WI38 (cell line): Measurements from ENCODE around the gene ADCK1.
"Not testable (repeated sequence)": the region's sequence is repeated elsewhere in the genome, so short reads cannot be mapped to it uniquely, and the experiment has no call there.

Experiments used
- H3K4me3 ChIP-seq: 2 replicates; pipeline ENCODE4 v1.5.1; 2011; ENCODE audit warnings: low read depth, mild to moderate bottlenecking, control low read depth, low read length
- TF ChIP-seq, protein P1 (sequence below): IDR thresholded peaks from 2 replicates; pipeline ENCODE4 v1.5.1; 2012; ENCODE audit warnings: low read depth, mild to moderate bottlenecking, control low read depth, low read length

The ADCK1 gene

DNA sequence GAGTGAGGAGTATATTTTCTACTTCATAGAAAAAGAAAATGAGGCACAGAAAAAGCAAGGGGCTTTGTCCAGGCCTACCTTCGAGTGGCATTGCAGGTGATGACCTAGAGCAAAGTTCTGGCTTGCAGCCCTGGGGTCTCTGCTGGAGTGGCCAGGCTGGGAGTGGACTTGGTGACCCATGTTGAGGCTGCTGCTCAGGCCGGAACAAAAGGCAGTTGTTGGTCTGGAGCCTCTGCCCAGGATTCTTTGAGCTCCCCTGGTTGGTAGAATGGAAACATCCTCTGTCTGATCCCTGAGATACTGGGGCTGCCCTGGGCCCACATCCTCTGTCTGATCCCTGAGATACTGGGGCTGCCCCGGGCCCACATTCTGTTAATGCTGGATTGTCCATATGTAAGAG is 86.1 kb downstream of the ADCK1 start:
- TF ChIP-seq, protein P1, sequence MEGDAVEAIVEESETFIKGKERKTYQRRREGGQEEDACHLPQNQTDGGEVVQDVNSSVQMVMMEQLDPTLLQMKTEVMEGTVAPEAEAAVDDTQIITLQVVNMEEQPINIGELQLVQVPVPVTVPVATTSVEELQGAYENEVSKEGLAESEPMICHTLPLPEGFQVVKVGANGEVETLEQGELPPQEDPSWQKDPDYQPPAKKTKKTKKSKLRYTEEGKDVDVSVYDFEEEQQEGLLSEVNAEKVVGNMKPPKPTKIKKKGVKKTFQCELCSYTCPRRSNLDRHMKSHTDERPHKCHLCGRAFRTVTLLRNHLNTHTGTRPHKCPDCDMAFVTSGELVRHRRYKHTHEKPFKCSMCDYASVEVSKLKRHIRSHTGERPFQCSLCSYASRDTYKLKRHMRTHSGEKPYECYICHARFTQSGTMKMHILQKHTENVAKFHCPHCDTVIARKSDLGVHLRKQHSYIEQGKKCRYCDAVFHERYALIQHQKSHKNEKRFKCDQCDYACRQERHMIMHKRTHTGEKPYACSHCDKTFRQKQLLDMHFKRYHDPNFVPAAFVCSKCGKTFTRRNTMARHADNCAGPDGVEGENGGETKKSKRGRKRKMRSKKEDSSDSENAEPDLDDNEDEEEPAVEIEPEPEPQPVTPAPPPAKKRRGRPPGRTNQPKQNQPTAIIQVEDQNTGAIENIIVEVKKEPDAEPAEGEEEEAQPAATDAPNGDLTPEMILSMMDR: no peak
- no peak overlapping the region for H3K4me3 ChIP-seq

- not testable (repeated sequence) for H3K4me3 ChIP-seq
Measured at GRCh38 chr14:77888903-77889302, 89.0 kb downstream of the ADCK1 start.

GRCh38 chr14:77889971-77890442 is 90.1 kb downstream of the ADCK1 start:
- H3K4me3 ChIP-seq: no peak overlapping the region
- TF ChIP-seq, protein P1: no peak

DNA sequence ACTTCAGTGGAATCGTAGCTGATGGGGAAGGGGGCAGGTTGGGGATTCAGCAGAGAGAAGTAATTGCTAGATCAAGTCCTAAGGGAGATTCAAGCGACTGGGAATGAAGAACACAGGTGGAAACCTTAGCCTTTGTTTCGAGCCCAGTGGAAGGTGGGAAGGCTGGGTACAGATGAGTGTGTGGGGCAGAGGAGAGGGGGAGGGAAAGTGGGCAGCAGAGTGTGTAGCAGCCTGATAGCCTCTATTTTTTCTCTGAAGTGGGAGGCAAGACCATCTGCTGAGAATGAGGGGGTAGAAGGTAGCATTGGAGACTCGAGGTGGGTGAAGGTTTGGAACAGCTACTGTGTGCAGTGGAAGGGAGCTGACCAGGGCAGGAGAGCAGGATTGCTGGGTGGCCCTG is 91.0 kb downstream of the ADCK1 start:
- H3K4me3 ChIP-seq: no peak overlapping the region
- TF ChIP-seq, protein P1: no peak

DNA sequence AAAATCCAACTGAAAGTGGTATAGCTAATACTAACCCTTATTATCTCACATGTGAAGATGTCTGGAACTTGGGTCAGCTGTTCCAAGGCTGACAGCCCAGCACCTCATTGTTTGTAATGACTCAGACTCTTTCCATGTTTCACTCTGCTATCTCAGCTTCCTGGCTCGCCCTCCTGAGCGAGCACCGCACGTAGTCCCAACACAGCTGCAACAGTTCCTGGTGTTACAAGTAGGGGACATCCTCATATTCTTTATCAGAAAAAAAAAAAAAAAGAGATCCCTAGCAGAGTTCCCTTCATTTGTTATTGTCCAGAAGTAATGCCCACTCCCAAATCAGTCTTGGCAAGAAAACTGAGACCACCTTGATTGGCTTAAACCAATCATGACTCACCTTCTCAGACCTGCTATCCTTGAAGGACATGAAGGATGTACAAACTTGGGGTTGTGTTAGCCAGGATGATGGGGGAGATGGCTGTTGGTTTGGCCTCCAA is 92.5 kb downstream of the ADCK1 start:
- no peak overlapping the region for H3K4me3 ChIP-seq
- TF ChIP-seq, protein P1: no peak

DNA sequence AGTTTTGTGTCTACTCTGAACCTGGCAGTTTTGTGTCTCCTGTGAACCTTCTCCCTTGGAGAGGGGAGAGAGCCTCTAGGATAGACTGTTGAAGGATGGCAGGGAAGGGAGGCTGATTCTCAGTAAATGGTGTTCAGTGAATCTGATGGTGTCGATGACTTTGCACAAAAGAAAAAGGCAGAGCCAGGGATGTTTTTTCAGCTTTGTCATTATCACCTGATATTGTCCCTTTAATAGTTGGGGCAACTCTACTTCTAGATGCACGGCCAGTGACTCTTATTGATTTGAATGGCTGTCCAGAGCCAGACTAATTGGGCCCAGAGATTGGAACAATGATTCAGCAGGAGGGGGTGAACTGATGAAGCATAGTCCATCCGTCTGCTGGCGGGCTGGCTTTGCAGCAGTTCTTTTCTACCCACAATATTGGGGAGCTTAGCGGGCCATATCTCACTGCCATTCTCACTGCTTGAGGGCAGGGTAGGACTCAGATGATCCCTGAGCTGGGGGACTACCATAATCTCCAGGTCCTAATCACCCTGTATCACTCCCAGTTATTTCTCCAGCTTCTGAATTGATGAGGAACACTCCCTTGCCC is 93.1 kb downstream of the ADCK1 start:
- no peak overlapping the region for H3K4me3 ChIP-seq
- TF ChIP-seq, protein P1: no peak

DNA sequence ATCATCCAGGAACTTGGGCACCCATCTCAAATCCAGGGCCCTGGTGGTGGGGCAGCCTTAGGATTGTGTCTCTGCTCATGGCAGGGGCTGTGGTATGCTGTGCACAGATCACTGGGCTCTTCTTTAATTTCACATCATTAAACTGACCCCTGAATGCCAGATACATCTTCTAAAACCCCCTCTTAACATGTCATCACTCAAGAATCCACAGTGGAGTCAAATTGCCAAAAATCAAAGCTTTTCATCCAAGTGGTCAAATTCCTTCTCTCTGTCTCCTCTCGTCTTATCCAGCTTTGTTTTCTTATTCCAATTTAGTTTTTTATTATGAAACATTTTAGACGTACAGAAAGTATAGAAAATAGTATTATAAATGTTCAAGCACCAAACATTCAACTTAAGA is 97.5 kb downstream of the ADCK1 start:
- no peak overlapping the region for H3K4me3 ChIP-seq
- TF ChIP-seq, protein P1: no peak

GRCh38 chr14:77902811-77903210 is 102.9 kb downstream of the ADCK1 start:
- no peak overlapping the region for H3K4me3 ChIP-seq
- TF ChIP-seq, protein P1: no peak
